ENCODE measurements around the gene KCTD15.
A peak's percentile ranks its signal among the peaks of the same experiment; 100 is the strongest.

KCTD15 gene, protein sequence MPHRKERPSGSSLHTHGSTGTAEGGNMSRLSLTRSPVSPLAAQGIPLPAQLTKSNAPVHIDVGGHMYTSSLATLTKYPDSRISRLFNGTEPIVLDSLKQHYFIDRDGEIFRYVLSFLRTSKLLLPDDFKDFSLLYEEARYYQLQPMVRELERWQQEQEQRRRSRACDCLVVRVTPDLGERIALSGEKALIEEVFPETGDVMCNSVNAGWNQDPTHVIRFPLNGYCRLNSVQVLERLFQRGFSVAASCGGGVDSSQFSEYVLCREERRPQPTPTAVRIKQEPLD

DNA sequence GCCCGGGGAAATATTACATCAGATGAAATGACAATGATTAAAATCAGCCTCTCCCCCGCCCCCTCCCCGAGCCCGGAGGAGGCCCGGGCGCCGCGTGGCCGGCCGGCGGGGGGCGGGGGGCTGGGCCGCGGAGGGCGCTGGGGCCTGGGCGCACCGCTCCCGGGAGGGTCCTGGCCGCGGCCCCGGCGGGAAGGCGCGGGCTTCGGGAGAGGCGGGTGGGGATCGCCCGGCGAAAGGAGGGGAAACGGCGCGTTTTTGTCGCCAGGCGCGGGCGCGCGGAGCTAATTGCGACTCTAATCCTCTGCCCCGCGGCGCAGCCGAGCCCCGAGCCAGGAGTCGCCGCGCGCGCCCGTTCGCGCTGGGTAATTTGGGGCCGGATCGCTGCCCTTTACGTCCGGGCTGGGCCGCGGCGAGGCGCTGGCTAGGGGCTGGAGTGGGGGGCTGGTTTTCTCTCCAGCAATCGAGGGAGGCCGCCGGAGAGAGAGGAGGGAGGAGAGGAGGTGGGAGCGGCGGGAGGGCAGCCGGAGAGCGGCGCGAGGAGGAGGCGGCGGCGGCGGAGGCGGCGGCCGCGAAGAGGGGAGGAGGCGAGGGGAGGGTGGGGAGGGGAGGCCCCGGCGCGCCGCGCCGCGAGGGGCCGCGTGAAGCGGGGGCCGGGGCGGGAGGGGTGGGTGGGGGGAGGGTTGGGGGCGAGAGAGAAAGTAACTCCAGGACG is at the start of gene KCTD15:
TSS of gene KCTD15 (plus strand) at position 707 of the 712 bp plus-strand sequence. CDS start 3,585 bp downstream, outside the sequence.
- Histone ChIP-seq H3K27ac (peak within 1 kb of the TSS; percentile 89), H3K4me3 (peak within 1 kb of the TSS; percentile 88), H3K9me3 (ENCODE audit: low read depth, low read length) (no peaks in the 10 kb centered on the region), H3K36me3 (ENCODE audit: insufficient read depth, low read length) (peaks cover 3% of the 10 kb centered on the region; the same call in 1 of the 2 replicates), H3K9ac (ENCODE audit: insufficient read length) (peak within 1 kb of the TSS; percentile 88)
- no peak for TF ChIP-seq FOXP2 (optimal IDR thresholded peaks at IDR 0.05; ENCODE audit: control extremely low read depth, extremely low read length, insufficient read depth)
- no peak for TF ChIP-seq POLR2AphosphoS5 (IDR thresholded peaks at IDR 0.05; ENCODE audit: borderline replicate concordance, low read depth, low read length)
- no peak for TF ChIP-seq EZH2 (IDR thresholded peaks at IDR 0.05)
- no peak for DNase-seq (ENCODE audit: low read depth, low spot score)

DNA sequence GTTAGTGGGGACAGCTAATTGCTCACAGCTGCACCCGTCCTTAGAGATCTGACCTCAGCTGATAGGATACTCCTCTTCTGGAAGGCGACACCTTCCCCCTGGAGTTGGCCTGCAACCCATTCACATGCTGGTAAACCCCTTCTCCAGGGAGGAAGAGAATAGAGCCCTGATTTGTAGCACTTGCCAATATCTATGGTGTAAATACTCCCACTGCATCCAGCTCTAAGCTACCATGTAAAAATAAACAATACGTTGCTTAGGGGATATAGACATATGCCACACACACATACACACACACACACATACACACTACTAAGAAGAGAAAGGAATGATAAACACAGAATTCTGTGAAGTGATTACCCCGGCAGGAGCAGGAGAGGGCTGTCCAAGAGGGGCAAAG is 49.4 kb upstream of the KCTD15 start:
- no peaks in the 10 kb centered on the region for H3K36me3 ChIP-seq (ENCODE audit: insufficient read depth, low read length)
- no peak overlapping the region for H3K27ac ChIP-seq
- DNase-seq (ENCODE audit: low read depth, low spot score), result no peak
- H3K9me3 ChIP-seq (ENCODE audit: low read depth, low read length), result no peaks in the 10 kb centered on the region
- no peak overlapping the region for H3K4me3 ChIP-seq
- TF ChIP-seq FOXP2 (optimal IDR thresholded peaks at IDR 0.05; ENCODE audit: control extremely low read depth, extremely low read length, insufficient read depth) (no peak), POLR2AphosphoS5 (IDR thresholded peaks at IDR 0.05; ENCODE audit: borderline replicate concordance, low read depth, low read length) (no peak), EZH2 (IDR thresholded peaks at IDR 0.05) (no peak)
- no peak overlapping the region for H3K9ac ChIP-seq (ENCODE audit: insufficient read length)

DNA sequence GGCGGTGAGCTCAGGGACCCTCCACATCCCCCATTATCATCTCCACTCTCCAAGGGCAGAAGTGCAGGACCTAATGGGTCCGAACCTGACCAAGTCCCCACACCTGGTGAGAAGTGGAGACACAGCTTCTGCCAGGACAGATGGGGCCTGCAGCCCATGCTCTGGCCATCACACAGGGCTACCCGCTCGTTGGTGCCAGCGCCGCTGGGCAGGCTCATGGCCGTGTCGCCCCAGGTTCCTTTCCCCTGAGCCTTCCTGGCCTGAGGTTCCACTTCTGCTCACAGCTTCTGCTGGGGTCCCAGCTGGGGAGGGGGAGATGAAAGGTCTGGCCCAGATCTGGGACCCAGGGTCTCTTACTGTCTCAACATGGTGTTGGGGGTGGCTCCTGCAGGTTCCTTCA is 48.4 kb upstream of the KCTD15 start:
- DNase-seq (ENCODE audit: low read depth, low spot score), result no peak
- no peak for TF ChIP-seq FOXP2 (optimal IDR thresholded peaks at IDR 0.05; ENCODE audit: control extremely low read depth, extremely low read length, insufficient read depth)
- no peak for TF ChIP-seq POLR2AphosphoS5 (IDR thresholded peaks at IDR 0.05; ENCODE audit: borderline replicate concordance, low read depth, low read length)
- no peak for TF ChIP-seq EZH2 (IDR thresholded peaks at IDR 0.05)
- H3K27ac ChIP-seq, result no peak overlapping the region
- H3K9ac ChIP-seq (ENCODE audit: insufficient read length), result no peak overlapping the region
- no peaks in the 10 kb centered on the region for H3K36me3 ChIP-seq (ENCODE audit: insufficient read depth, low read length)
- H3K9me3 ChIP-seq (ENCODE audit: low read depth, low read length), result no peaks in the 10 kb centered on the region
- H3K4me3 ChIP-seq, result no peak overlapping the region

DNA sequence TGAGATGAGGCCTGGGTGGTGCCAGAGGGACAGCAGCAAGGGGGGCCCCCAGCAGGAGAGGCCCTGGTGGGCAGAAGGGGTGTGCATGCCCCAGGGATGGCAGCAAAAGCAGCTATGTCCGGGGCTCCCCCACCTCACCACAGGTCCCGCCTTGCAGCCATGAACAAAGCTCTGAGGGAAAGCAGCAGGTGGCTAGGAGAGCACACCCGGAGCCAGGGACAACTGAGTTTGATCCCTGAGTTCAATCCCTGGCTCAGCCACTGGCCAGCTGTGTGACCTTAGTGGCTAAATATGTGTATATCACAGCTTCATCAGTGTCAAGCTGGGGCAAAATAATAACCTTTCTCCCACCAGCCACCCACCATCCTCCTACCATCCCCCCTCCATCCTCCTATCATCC is 47.7 kb upstream of the KCTD15 start:
- TF ChIP-seq POLR2AphosphoS5 (IDR thresholded peaks at IDR 0.05; ENCODE audit: borderline replicate concordance, low read depth, low read length) (no peak), FOXP2 (optimal IDR thresholded peaks at IDR 0.05; ENCODE audit: control extremely low read depth, extremely low read length, insufficient read depth) (no peak), EZH2 (IDR thresholded peaks at IDR 0.05) (no peak)
- DNase-seq (ENCODE audit: low read depth, low spot score), result no peak
- Histone ChIP-seq H3K27ac (no peak overlapping the region), H3K36me3 (ENCODE audit: insufficient read depth, low read length) (no peaks in the 10 kb centered on the region), H3K9me3 (ENCODE audit: low read depth, low read length) (no peaks in the 10 kb centered on the region), H3K9ac (ENCODE audit: insufficient read length) (no peak overlapping the region), H3K4me3 (no peak overlapping the region)

DNA sequence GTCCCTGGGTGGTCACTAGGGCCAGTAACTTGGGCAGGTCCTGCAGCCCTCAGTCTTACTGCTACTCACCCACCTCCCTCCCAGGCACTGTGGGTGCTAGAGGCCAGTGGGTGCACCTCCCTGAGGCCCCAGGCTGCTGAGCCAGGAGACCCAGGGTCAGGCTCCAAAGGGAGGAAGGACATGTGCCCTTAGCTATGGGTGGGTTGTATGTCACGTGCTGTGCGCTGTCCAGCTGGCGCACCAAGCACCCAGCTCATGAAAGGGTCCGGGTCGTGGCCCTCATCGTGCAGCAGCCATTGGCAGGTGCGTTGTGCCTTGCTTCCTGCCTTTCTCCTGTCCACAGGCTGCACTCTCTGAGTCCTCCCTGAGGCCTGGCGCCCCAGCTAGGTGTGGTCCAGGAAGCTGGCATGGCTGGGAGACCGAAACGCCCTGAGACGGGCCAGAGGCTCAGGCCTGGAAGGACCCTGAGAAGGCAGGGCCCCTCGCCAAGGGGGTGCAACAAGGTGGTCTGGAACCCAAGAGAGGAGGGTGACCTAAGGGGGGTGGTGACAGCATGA is 47.0 kb upstream of the KCTD15 start:
- no peak for DNase-seq (ENCODE audit: low read depth, low spot score)
- no peaks in the 10 kb centered on the region for H3K36me3 ChIP-seq (ENCODE audit: insufficient read depth, low read length)
- no peaks in the 10 kb centered on the region for H3K9me3 ChIP-seq (ENCODE audit: low read depth, low read length)
- no peak overlapping the region for H3K27ac ChIP-seq
- no peak overlapping the region for H3K9ac ChIP-seq (ENCODE audit: insufficient read length)
- TF ChIP-seq EZH2 (IDR thresholded peaks at IDR 0.05) (no peak), FOXP2 (optimal IDR thresholded peaks at IDR 0.05; ENCODE audit: control extremely low read depth, extremely low read length, insufficient read depth) (no peak), POLR2AphosphoS5 (IDR thresholded peaks at IDR 0.05; ENCODE audit: borderline replicate concordance, low read depth, low read length) (no peak)
- no peak overlapping the region for H3K4me3 ChIP-seq

DNA sequence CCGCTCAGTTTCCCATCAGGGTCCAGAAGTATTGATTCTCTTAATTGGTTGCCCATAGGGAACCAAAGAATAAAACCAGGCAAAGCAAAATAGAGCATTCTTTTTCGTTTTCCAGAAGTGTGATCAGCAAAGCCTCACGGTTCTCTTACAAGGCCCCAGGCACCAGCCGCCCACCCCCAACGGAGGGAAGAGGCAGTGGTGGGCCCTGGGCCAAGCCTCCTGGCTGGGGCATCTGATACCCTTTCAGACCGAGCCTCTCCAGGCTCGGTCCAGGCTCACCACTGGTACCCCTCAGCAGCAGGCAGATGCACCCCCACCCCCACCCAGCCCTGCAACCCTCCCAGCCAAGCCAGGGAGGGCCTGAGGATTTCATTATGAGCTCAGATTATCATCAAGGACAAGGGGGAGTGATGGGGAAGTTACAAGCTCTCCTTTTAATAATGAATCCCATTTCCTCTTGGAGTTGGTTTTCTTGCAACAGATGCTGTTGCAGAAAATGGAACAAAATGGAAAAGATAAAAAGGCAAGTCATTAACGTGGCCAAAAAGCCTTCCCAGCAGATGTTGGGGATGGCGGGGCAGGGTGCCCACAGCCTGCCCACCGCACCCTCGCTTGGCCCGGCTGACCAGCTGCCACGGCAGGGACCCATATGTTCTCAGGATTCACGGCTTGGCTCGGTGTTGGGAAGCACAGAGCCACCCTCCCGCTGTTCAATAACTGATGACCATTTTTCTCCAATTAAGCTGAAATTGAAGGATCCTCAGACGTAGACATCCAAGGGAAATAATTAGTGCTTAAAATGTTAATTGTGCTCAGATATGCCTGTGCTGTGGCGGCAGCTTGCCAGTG is 45.9 kb upstream of the KCTD15 start:
- no peaks in the 10 kb centered on the region for H3K9me3 ChIP-seq (ENCODE audit: low read depth, low read length)
- no peaks in the 10 kb centered on the region for H3K36me3 ChIP-seq (ENCODE audit: insufficient read depth, low read length)
- no peak for DNase-seq (ENCODE audit: low read depth, low spot score)
- H3K9ac ChIP-seq (ENCODE audit: insufficient read length), result no peak overlapping the region
- TF ChIP-seq FOXP2 (optimal IDR thresholded peaks at IDR 0.05; ENCODE audit: control extremely low read depth, extremely low read length, insufficient read depth), result no peak
- no peak for TF ChIP-seq EZH2 (IDR thresholded peaks at IDR 0.05)
- TF ChIP-seq POLR2AphosphoS5 (IDR thresholded peaks at IDR 0.05; ENCODE audit: borderline replicate concordance, low read depth, low read length), result no peak
- H3K27ac ChIP-seq, result no peak overlapping the region
- no peak overlapping the region for H3K4me3 ChIP-seq

DNA sequence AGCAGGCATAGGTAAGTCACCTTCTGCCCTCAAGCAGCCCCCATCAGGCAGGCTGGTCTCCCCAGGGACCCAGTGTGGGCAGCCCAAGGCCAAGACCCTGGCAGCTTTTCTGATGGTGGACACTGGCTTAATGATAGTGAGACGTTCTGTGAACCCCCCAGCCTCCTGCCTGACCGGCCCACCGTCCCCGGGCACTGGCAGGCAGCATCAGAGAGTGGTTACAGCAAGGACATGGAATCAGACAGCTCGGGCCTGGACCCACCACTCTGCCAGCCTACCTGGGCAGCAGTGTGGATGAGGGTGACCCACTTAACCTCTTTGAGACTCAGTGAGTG is 45.3 kb upstream of the KCTD15 start:
- H3K9ac ChIP-seq (ENCODE audit: insufficient read length), result no peak overlapping the region
- H3K27ac ChIP-seq, result no peak overlapping the region
- H3K4me3 ChIP-seq, result no peak overlapping the region
- TF ChIP-seq EZH2 (IDR thresholded peaks at IDR 0.05) (no peak), FOXP2 (optimal IDR thresholded peaks at IDR 0.05; ENCODE audit: control extremely low read depth, extremely low read length, insufficient read depth) (no peak), POLR2AphosphoS5 (IDR thresholded peaks at IDR 0.05; ENCODE audit: borderline replicate concordance, low read depth, low read length) (no peak)
- H3K36me3 ChIP-seq (ENCODE audit: insufficient read depth, low read length), result no peaks in the 10 kb centered on the region
- H3K9me3 ChIP-seq (ENCODE audit: low read depth, low read length), result no peaks in the 10 kb centered on the region
- DNase-seq (ENCODE audit: low read depth, low spot score), result no peak
